HG02798 (cell line): ENCODE data around the gene DUSP6.
A peak's percentile ranks its signal among the peaks of the same experiment; 100 is the strongest.
"Not testable (repeated sequence)": the region's sequence is repeated elsewhere in the genome, so short reads cannot be mapped to it uniquely, and the experiment has no call there.

Experiments
- ATAC-seq: cut with Tn5 transposase; IDR thresholded peaks from one replicate; pipeline ENCODE4 v1.9.1; 2021; ENCODE audit warnings: mild to moderate bottlenecking; ENCODE audit not compliant: unreplicated experiment, poor library complexity

DUSP6 gene

DNA sequence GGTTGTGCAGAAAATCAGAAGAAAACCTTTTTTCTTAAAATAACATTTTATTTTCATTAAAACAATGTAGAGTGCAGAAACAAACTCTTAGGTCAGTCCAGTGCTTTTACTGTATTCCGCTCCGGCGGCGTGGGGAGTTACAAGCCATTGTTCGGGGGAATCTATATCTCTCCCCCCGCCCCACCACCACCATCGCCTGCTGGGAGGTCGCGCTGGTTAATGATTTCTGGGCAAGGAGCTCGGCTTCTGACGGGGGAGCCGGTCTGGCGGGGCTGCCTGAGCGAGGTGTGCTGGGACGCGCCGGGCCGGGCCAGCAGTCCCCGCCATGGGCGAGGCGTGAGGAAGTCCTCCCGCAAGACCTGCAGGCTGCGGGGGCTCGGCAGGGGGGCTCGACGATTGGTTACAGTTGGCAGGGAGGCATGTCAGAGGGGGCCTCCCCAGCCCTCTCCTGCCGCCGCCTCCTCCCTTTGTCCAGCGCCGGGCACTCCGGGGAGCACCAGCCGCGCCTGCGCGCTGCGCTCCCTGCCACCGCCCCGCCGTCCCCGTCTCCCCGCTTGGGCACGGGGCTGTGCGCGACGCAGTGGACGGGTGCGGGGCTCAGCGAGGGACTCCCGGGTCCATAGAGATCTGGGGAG is 1.0 kb upstream of the DUSP6 start:
- peak; percentile 21 for ATAC-seq

DNA sequence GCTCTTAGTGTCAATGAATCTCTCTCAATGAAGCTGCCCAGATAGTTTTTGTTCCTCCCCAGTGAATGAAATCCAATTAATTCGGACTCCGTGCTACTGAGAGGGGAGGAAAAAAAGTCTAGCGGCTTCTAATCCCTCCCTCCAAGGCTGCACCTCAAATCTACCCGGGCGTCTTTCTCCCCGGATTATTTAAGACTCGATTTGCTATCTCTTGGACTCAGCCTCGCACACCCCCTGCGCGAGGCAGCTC is 134 bp downstream of the DUSP6 start:
- ATAC-seq: no peak

DNA sequence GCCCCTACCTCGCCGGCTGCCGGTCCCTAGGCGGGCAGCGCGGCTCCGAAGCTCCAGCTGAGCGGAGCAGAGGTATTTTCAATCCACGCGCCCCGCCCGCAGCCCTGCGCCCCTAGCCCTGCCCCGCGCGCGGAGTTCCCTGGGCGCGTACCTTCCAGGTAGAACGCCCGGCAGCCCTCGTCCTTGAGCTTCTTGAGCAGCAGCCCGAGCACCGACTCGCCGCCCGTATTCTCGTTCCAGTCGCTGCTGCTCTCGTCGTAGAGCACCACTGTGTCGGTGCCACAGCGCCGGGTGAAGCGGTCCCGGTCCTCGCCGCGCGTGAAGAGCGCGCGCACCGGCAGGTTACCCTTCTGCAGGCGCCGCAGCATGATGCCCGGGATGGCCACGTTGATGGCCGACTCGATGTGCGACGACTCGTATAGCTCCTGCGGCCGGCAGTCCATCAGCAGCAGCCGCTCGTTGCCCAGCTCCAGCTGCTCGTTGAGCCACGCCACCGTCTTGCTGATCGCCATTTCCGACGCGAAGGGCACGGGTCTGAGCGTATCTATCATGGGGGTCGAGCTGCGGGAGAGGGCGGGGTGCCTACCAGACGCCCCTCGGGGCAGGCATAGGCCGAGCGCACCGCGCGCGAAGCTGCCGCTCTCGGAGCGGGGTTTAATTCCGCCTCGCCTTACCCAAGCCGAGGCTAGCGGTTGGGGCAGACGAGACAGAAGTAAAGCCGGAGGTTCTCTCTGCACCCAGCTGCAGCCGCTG is 636 bp downstream of the DUSP6 start:
- ATAC-seq: peak; percentile 31

DNA sequence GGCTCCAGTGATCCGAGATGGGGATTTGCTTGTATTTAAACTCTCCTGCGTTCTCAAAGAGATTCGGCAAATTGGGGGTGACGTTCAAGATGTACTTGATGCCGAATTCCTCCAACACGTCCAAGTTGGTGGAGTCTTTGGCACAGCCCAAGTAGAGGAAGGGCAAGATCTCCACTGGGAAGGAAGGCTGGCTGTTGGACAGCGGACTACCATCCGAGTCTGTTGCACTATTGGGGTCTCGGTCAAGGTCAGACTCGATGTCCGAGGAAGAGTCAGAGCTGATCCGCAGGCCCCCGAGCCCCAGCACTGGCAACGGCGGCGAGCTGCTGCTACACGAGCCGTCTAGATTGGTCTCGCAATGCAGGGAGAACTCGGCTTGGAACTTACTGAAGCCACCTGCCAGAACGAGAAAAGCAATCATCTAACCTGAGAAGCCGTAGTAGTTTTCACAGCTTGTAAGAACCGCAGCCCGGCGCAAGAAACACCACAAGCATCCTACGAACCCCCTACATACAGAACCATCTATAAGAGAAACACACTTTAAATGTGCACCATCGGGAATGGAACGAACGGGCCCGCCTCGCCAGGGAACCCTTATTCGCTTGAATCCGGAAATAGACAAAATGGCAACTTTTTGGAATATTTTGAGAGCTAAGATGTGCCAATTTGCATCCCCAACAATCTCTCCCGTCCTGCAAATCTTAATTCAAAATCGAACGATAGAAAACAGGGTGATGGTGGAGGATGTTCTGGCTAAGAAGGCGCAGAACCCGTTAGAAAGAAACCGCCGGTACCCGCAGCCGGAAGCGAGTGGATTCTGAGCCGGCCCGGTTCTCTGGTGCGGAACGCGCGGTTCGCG is 1.4 kb downstream of the DUSP6 start:
- ATAC-seq: no peak

DNA sequence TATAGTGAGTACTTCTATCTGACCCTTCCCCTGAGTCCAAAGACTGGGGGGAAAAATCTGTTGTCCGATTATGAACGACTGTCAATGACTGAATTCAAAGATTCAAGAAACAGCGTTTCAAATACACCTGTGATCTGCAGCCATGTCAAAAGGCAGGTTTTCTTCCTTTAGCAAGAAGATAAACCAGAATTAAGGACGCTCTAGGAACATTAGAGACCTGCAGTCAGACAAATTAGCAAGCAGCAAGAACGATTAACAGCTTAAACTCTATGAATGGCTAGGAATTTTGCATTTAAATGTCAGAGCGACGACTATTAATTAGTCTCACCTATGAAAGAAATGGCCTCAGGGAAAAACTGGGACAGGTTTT is 2.1 kb downstream of the DUSP6 start:
- no peak for ATAC-seq

DNA sequence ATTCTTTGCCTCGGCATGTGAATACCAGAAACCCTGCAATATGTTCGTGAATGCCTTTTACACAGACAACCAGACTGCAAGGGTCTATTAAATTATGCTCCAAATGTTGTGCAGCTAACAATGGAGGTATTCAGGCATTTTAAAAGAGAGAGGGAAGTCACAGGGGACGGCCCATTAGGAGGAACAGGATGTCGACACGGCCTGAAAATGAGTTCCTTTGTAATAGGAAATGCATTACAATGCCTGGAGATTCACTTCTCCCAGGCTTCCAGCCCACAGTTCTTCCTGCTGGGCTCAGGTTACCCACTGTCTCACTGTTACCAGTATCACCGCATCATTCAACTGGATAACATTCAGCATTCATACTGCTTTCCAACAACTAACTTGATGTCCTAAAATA is 2.5 kb downstream of the DUSP6 start:
- no peak for ATAC-seq

DNA sequence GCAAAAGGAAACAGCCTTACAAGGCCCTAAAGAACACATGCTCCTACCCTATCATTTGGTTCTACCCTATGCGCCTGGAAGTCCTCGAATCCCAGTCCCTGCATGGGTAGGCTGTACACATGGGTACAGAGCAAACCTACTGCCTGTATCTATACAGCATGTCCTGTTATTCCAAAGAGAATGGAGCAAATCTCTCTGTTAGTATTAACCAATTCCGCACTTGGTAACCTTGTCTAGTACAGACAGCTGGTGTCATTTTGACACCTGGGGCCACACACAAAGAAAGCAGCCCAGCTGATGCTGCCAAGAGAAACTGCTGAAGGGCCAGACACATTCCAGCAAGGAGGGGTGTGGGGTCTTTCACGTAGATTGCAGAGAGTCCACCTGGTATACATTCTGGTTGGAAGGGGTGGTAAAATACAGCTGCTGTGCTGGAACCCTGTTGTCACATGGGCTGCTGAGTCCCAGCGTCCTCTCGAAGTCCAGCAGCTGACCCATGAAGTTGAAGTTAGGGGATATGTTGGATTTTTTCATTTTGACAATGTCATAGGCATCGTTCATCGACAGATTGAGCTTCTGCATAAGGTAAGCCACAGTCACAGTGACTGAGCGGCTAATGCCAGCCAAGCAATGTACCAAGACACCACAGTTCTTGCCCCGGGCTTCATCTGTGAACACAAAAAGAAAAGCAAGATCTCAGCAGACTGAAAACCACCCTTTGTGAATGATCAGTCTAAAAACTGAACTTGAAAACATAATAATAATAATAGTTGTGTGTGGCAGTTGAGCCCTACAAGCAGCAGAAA is 3.2 kb downstream of the DUSP6 start:
- no peak for ATAC-seq

DNA sequence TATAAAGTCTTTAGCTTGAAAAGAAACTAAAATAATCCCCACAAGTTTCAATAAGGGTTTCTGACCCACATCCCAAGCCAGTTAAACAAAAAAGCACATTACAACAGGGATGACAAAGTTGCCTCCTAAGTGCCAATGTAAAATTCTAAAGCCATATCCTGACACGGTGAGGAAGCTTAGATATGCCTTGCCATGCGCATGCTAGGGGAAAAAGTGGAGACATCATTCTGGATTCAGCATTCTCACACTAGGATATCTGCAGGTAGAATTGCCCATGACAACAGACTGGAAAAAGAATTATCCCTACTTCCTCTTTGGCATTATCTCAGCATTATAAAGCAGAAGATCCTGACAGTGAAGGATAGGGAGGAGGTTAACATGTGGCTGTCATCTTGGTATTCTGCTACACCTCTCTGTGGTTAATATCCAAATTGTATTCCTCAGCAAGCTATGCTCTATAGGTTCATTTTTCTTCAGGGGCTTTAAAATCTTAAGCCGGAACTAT is 4.9 kb downstream of the DUSP6 start:
- ATAC-seq: no peak

DNA sequence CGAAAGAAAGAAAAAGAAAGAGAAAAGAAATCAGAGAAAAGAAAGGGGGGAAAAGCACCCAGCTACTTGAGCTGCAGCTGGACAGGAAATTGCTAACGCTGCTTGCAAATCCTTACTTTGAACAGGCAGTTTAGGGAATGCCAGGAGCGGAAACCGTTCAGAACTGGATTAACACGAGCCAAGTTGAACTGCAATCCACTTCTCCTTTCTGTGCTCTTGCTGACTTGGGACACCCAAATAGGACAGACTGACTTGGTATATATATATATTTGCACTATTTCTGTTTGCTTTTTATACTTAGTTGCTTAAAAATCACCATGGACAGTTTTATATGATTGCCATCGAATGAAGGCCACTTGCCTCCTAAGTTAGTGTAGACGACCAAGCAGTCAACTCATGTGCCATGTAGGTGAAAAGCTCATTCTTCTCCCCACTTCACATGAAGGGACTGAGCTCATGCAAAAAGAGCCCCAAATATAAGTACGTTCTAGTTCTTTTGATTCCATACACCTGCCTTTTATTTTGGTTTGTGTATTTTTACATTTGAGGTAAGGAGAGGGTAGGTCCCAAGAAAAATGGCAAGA is 5.5 kb downstream of the DUSP6 start:
- ATAC-seq: peak; percentile 11

DNA sequence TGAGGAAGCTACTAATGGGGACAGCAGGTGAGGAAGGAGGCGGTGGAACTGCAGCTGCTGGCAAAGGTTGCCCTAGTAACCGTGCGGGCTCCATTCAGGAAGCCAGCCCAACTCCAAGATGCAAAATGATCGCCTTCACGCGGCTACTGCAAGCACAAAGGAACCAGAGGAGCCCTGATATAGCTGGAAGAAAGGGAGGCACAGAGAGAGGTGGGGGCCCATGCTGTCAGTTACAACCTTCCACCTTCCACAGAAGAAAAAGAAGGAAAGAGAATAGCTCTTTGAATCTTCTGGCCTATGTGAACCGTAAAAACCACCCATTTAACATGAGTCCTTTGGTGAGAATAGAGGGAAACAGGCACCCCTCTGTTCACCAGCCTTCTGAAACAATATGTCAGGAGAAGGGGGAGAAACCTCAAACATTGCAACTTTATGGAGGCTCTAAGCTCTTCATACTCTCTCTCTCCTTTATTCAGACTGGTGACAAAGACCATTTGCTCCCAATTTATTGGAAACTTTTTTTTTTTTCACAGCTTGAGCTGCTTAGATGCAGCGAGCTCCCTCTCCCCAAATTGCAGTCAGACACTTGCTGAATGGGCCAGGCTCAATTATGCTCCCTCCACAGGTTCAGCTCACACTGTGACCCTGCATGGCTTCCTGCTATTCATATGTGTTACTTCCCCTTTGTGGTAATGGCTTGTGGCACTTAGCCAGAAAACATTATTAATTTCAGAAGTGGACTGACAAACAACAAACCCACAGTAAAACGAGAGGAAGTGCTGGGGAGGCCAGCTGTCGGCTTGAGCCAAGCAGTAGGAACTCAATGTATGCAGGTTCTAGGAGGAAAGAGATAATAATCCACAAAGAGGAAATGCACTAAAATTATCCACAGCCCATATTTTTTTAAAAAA is 6.2 kb downstream of the DUSP6 start:
- peak; percentile 97 for ATAC-seq

DNA sequence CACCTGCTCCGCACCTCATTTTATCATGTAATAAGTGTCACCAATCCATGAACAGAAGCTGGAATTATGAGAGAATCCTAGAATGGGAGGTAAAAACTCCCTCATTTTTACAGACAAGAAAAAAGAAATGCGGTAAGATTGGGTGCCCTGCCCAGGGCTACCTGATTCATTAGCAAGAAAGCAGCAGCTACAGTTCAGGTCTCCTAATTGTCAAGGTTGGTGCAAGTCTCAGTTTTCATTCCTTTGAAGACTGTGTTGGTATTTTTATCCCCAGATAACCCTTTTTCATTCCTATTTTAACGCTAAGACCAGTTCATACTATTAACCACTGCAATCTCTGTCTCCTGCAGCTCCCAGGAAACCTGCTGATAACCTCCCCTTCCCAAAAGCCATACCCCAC is 6.9 kb downstream of the DUSP6 start:
- no peak for ATAC-seq

DNA sequence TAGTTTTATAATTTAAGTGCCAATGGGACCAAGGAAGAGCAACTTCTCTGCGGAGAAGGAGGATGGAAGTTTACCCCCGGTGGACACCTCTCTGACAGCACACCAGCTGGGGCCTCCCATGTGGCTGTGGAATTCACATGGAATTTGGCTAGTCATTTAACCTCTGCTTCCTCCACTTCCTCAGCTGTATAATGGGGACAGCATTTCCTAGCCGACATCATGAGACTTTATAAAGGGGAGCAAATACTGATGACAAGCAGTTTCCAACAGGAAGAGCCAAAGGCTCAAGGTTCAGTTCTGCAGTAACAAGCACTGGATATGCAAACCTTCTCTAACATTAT is 7.5 kb downstream of the DUSP6 start:
- no peak for ATAC-seq

DNA sequence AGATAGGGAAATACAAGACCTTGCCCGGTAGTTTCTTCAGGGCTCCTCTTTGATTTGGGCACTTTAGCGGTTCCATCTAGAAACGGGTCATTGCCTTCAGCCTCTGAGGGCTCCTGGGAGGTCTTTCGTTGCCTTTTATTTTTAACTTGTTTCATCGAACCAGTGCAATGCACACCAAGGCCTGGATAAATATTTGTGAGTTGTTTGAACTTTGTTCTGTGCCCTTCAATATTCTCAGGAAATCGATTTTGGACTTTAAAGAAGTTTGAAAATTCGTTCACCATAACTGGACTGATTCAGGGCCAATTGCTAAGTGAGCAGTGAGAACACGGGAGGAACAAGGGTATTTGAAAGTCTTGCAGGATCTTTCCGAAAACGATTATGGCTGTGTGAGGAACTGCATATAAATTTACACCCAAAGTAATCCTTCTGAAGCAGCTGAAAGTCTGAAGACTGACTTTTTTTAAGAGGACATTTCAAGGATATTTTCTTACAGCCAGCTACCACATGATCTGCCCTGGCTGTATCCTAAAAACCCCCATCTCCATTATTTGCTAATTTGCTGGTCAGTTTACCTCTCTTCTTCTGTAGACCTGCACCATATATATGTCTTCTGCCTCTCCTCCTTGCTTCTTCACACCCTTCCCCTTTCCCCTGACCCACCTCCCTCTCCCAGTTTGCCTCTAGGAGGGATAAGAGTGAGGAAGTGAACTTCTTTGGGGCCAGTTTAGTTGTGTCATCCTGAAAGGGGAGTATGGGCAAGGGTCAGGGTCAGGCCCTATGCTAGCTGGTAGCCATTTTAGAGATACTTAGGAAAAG is 8.0 kb downstream of the DUSP6 start:
- ATAC-seq: no peak

DNA sequence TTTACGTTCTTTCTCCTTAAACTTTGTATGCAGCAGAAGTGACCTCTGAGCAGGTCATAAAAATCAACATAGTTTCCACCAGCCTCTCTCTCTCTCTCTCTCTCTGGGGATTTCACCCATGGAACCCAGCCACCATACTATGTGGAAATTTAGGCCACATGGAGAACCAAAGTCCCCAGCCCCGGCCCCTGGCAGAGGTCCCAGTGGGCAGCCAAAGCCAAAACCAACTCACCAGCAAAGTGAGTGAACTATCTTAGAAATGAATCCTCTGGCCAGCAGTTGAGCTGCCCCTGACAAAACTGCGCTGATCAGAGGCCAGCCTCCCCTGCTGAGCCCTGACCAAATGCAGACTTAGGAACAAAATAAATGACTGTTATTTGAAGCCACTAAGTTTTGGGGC is 9.2 kb downstream of the DUSP6 start:
- no peak for ATAC-seq

DNA sequence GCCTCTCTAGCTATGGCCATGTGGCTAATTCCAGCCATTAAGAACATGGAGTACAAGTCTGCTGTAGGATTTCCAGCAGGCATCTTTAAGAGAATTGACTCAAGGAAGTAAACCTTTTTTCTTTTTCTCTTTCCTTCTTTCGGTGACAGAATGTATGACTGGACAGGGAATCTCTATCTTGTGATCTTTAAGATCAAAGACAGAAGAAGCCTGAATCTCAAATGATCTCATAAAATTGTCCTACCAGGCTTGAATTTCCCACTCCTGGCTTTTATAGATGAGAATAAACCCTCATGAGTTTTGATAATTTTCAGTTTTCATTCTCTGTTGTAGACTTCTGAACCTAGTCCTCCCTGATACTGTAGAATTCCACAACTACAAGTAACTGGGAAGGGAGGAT is 11.4 kb downstream of the DUSP6 start:
- ATAC-seq: no peak

DNA sequence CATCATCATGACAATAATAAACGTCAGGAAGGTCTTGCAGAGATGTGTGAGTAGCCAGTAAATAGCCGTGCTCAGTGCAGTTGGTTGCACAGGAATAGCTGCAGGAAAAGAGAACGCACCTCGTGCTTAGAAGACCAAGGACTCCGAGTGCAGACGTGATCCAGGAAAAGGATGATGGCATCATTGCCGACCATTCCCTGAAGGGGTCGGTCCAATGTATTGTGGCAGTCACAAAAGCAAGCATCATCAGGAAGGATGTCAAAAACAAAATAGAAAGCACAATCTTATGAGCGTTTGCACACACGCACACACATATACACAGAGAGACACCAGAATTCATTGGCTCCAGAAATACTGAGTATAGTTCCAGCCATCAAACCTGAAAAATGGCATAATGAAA is 12.8 kb downstream of the DUSP6 start:
- ATAC-seq: no peak

DNA sequence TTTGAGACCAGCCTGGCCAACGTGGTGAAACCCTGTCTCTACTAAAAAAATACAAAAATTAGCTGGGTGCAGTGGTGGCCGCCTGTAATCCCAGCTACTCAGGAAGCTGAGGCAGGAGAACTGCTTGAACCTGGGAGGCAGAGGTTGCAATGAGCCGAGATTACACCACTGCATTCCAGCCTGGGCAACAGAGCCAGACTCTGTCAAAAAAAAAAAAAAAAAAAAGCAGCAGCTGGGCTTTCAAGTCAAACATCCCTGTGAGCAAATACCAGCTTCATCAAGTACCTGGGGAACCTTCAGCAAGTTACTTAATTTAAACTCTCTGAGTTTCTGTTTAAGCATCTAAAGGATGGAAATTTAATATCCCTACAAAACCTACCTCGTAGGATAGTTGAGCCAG is 15.2 kb downstream of the DUSP6 start:
- not testable (repeated sequence) for ATAC-seq

DNA sequence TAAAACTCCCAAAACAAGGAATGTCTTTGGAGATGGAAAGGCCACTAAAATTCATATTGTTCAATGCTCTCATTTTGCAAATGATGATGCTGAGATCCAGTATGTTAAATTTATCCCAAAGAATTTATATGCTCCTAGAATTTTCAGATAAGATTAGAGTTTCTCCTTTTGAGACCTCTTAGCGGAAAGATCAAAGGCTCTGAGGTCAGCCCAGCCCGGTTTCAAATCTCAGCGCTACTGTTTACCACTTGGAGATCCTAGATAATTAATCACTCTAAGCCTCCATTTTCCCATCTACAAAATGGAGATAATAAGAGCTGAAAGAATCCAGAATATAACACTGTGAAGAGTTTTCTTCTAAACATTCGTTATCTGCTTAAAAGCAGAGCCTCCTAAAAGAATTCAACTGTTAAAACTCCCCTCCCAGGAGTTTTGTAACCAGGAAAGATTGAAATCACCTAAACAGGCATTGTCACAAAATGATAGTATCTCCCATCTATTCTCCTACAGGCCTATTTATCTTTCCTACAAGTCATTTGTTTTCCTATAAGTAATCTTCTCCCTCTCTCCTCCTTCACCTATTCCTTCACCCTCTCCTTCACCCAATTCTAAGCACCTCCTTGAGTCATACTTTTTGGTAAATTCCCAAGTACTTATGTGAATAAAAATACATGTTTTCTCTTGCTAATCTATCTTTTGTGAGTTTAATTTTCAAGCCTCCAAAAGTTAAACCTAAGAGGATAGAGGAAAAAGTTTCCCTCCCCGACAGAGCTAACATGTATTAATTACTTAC is 16.7 kb downstream of the DUSP6 start:
- no peak for ATAC-seq
